Endodermal cell (in vitro differentiated cells): ENCODE results near the gene C1orf174. TPM values are rescaled to one million over a fixed set of nuclear protein-coding genes. Genes with fewer than 3 reads are reported as not detected.

Experiments used
- DNase-seq: peaks from one replicate; pipeline ENCODE4 v3.0.0-alpha.2; 2017
- H3K27ac ChIP-seq: 2 replicates; pipeline ENCODE4 v1.5.1; 2013; ENCODE audit warnings: mild to moderate bottlenecking, low read depth, low read length, moderate library complexity
- H3K27me3 ChIP-seq: 2 replicates; pipeline ENCODE4 v1.6.1; 2013; ENCODE audit warnings: mild to moderate bottlenecking, low read length, moderate library complexity; ENCODE audit not compliant: insufficient read depth, control insufficient read depth, poor library complexity, severe bottlenecking
- H3K36me3 ChIP-seq: 2 replicates; pipeline ENCODE4 v1.7.0; 2013; ENCODE audit warnings: mild to moderate bottlenecking, low read length, moderate library complexity; ENCODE audit not compliant: control insufficient read depth, insufficient read depth
- H3K4me1 ChIP-seq: one replicate; pipeline ENCODE4 v1.7.0; 2013; ENCODE audit warnings: low read length; ENCODE audit not compliant: control insufficient read depth, insufficient read depth
- H3K4me3 ChIP-seq: 2 replicates; pipeline ENCODE4 v1.5.1; 2013; ENCODE audit warnings: mild to moderate bottlenecking, low read length, moderate library complexity
- H3K9ac ChIP-seq: 2 replicates; pipeline ENCODE4 v1.6.1; 2013; ENCODE audit warnings: mild to moderate bottlenecking, low read length, moderate library complexity; ENCODE audit not compliant: poor library complexity, severe bottlenecking; ENCODE audit errors: extremely low read depth
- H3K9me3 ChIP-seq: 2 replicates; pipeline ENCODE4 v1.6.1; 2013; ENCODE audit warnings: mild to moderate bottlenecking, low read length, moderate library complexity; ENCODE audit not compliant: control insufficient read depth
- H3K27ac Mint-ChIP-seq: 2 replicates; pipeline ENCODE4 v1.8.0; 2020; ENCODE audit warnings: mixed read lengths
- H3K27me3 Mint-ChIP-seq: 2 replicates; pipeline ENCODE4 v1.8.0; 2021; ENCODE audit warnings: mild to moderate bottlenecking, mixed read lengths; ENCODE audit not compliant: insufficient read depth
- H3K36me3 Mint-ChIP-seq: 2 replicates; pipeline ENCODE4 v1.8.0; 2020; ENCODE audit warnings: low read depth, mixed read lengths
- H3K4me1 Mint-ChIP-seq: 2 replicates; pipeline ENCODE4 v1.8.0; 2020; ENCODE audit warnings: mixed read lengths
- H3K4me3 Mint-ChIP-seq: 2 replicates; pipeline ENCODE4 v1.8.0; 2020; ENCODE audit warnings: mild to moderate bottlenecking, moderate library complexity, mixed read lengths
- H3K9me3 Mint-ChIP-seq: 2 replicates; pipeline ENCODE4 v1.8.0; 2020; ENCODE audit warnings: mild to moderate bottlenecking, mixed read lengths
- WGBS, 2 experiments: methylation state at CpG; one replicate each; pipeline versions ENCODE4 v1.1.5 to v1.1.7; 2013; ENCODE audit warnings: missing lambda C conversion rate in 2 of 2, mixed read lengths in 1 of 2; ENCODE audit not compliant: insufficient coverage in 1 of 2, insufficient read length in 1 of 2; 5-methylcytosine and 5-hydroxymethylcytosine counted together
- total RNA-seq, 2 donors: library from RNA; stranded (reverse); fragmentation: NEBNext Ultra II Directional in 1 of 2; extraction: Animal tissue kit (Norgen Biotek cat#: 25700) in 1 of 2; gene quantifications; 2 replicates in 1 of 2; 3 replicates in 1 of 2; pipeline ENCODE4 v1.2.1, GENCODE V29; 2021
- TF ChIP-seq, protein P1 (sequence below): fragments of 200-600 bp; sonication (generic); conservative IDR thresholded peaks from 2 replicates; pipeline ENCODE4 v1.5.0; 2021; ENCODE audit warnings: antibody characterized with exemption, mild to moderate bottlenecking

The C1orf174 gene
- total RNA-seq, 2 donors from 2014 or later: 28.4 to 38.4 TPM

DNA sequence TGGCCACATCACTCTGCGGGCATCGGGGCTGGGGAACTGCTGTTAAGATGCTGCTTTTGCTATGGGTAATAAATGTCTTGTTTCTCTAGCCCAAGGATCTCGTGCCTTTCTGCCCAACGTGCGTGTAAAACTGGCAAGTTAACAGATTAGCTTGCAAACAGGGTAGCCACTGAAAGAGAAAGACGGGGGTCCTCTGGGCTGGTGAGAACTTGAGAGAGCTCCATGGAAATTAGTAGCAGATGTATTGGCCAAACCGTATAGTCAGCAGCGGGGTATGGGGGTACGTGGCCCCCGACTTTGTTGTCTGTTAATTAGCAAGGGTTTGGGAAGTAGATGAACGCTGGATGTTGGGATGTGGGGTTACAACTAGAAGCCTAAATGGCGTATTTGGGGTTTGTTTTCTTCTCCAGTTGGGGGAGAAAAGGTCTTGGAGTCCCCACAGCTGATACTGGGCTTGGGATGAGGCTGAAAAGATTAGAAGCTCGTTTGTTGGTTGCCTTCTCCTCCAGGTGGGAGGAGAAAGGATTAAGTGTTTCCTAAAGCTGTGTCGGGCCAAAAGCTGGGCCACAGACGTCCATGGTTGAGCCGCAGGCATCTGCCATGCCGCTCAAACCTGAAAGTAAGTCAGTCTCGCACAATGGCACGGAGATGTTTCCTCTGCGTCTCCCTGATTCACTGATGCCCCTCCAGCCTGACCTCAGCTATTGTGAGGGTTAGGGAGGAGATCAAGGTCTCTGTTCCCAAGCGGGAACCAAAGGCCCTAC lies 32.3 kb upstream of the C1orf174 start:
- 81 to 91% methylated on average over 12 to 21 of the region's 21 CpGs for WGBS, 2 experiments
- no peak overlapping the region for H3K4me3 Mint-ChIP-seq
- no peaks in the 10 kb centered on the region for H3K27me3 Mint-ChIP-seq
- Histone ChIP-seq H3K27me3 (no peaks in the 10 kb centered on the region), H3K36me3 (no peaks in the 10 kb centered on the region), H3K27ac (no peak overlapping the region), H3K9ac (no peak overlapping the region), H3K4me1 (no peaks in the 10 kb centered on the region), H3K4me3 (no peak overlapping the region), H3K9me3 (peaks cover under 1% of the 10 kb centered on the region)
- TF ChIP-seq, protein P1, sequence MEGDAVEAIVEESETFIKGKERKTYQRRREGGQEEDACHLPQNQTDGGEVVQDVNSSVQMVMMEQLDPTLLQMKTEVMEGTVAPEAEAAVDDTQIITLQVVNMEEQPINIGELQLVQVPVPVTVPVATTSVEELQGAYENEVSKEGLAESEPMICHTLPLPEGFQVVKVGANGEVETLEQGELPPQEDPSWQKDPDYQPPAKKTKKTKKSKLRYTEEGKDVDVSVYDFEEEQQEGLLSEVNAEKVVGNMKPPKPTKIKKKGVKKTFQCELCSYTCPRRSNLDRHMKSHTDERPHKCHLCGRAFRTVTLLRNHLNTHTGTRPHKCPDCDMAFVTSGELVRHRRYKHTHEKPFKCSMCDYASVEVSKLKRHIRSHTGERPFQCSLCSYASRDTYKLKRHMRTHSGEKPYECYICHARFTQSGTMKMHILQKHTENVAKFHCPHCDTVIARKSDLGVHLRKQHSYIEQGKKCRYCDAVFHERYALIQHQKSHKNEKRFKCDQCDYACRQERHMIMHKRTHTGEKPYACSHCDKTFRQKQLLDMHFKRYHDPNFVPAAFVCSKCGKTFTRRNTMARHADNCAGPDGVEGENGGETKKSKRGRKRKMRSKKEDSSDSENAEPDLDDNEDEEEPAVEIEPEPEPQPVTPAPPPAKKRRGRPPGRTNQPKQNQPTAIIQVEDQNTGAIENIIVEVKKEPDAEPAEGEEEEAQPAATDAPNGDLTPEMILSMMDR: no peak
- peaks cover 20% of the 10 kb centered on the region for H3K9me3 Mint-ChIP-seq
- H3K4me1 Mint-ChIP-seq: peaks cover 11% of the 10 kb centered on the region
- H3K27ac Mint-ChIP-seq: no peak overlapping the region
- H3K36me3 Mint-ChIP-seq: no peaks in the 10 kb centered on the region
- DNase-seq: no peak

DNA sequence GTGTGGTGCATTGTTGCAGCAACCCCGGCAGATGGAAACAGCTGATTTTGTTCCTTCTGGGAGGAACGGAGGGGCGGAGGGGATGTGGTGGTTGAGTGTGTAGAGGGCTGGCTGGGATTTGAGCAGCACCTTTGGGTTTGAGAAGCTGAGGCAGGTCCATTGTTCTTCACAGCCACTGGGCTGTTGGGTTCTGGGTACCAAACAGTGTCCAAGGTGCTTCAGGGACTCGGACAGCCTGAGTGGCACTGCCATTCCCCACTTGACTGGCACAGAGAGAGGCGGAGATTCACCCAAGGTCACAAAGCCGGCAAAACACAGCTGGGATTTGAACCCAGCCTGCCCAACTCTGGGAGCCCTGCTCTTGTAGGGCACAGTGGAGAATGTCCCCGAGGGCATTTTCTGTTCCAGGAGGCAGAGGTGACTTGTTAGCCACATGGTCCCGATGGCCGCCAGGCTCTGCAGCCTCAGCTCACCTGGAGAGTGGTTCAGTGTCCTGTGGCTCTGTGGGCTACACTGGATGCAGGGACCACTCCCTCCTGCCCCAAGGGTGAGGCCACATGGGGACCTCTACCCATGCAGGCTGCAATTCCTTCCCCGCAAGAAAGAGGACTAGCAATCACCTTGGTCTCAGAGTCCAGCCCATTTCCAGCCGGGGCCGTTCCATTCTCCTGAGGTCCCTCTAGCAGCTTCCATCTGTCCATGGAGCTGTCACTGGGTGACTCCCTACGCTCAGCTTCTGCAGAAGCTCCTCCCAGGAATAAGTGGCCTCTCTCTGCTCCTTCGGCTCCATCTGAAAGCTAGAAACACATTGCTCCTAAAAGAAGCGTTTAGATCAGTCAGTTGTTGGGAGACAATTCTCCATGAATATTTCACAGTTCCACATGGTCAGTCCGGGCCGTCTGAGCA lies 31.2 kb upstream of the C1orf174 start:
- no peak for DNase-seq
- Mint-ChIP-seq H3K27ac (no peak overlapping the region), H3K9me3 (peaks cover 13% of the 10 kb centered on the region), H3K4me3 (no peak overlapping the region), H3K36me3 (no peaks in the 10 kb centered on the region), H3K4me1 (peaks cover 11% of the 10 kb centered on the region), H3K27me3 (no peaks in the 10 kb centered on the region)
- H3K4me3 ChIP-seq: no peak overlapping the region
- H3K4me1 ChIP-seq: no peaks in the 10 kb centered on the region
- no peak overlapping the region for H3K27ac ChIP-seq
- no peak overlapping the region for H3K9ac ChIP-seq
- WGBS, 2 experiments: 81 to 91% methylated on average over 17 of the region's 17 CpGs
- TF ChIP-seq, protein P1: no peak
- H3K9me3 ChIP-seq: peaks cover 11% of the 10 kb centered on the region
- H3K27me3 ChIP-seq: no peaks in the 10 kb centered on the region
- H3K36me3 ChIP-seq: no peaks in the 10 kb centered on the region

DNA sequence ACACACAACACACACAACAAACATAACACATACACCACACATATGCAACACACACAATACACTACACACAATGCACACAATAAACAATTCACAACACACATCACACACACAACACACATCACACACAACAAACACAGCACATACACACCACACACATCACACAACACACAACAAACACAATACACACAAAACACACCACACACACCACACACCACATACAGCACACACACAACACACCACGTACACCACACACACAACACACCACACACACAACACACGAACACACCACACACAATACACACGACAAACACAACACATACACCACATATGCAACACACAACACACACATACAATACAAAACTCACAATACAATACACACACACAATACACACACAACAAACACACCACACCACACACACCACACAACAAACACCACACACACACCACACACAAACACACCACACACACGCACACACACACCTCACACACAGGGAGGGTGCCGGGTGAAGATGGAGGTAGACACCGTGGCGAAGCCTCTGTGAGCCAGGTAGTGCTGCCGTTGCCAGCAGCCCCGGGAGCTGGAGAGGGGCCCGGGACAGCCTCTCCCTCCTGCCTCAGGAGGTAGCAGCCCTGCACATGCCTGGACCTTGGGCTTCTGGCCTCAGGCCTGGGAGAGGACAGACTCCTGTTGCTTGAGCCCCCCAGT lies 30.4 kb upstream of the C1orf174 start:
- DNase-seq: no peak
- Mint-ChIP-seq H3K27ac (no peak overlapping the region), H3K27me3 (no peaks in the 10 kb centered on the region), H3K9me3 (peaks cover 9% of the 10 kb centered on the region), H3K4me1 (peaks cover 11% of the 10 kb centered on the region), H3K4me3 (no peak overlapping the region), H3K36me3 (no peaks in the 10 kb centered on the region)
- TF ChIP-seq, protein P1: no peak
- no peak overlapping the region for H3K9ac ChIP-seq
- no peak overlapping the region for H3K4me3 ChIP-seq
- H3K27ac ChIP-seq: no peak overlapping the region
- H3K27me3 ChIP-seq: no peaks in the 10 kb centered on the region
- no peaks in the 10 kb centered on the region for H3K36me3 ChIP-seq
- WGBS, 2 experiments: 80 to 87% methylated on average over 1 to 10 of the region's 10 CpGs
- H3K4me1 ChIP-seq: no peaks in the 10 kb centered on the region
- peaks cover 11% of the 10 kb centered on the region for H3K9me3 ChIP-seq
